Heart right ventricle (tissue), 16 donors: ENCODE measurements around the gene LSM14A. TPM values are rescaled to one million over a fixed set of nuclear protein-coding genes. Genes with fewer than 3 reads are reported as not detected.
"Not testable (repeated sequence)": the region's sequence is repeated elsewhere in the genome, so short reads cannot be mapped to it uniquely, and the experiment has no call there.

Experiments used
- ATAC-seq, 8 donors: fragments of 200-7000 bp; cut with Tn5 transposase; one replicate each; pipeline ENCODE4 v1.9.1; 2020; ENCODE audit warnings: mild to moderate bottlenecking in 8 of 8, moderate library complexity in 8 of 8, moderate number of reproducible peaks in 1 of 8
- DNase-seq, 2 donors: peaks; one replicate each; pipeline ENCODE4 v3.0.0-alpha.2; 2020
- H3K27ac ChIP-seq, 10 donors: fragments of 200-600 bp; sonication (generic) in 2 of 10; one replicate each; pipeline versions ENCODE4 v1.5.0 to v1.8.0; 2020 to 2022; ENCODE audit warnings: mild to moderate bottlenecking in 3 of 10
- H3K27me3 ChIP-seq, 7 donors: fragments of 200-600 bp; one replicate each; pipeline ENCODE4 v1.8.0; 2021 to 2022; ENCODE audit warnings: mild to moderate bottlenecking in 2 of 7
- H3K36me3 ChIP-seq, 9 donors: fragments of 200-600 bp; sonication (generic) in 1 of 9; one replicate each; pipeline versions ENCODE4 v1.5.0 to v1.8.0; 2020 to 2022; ENCODE audit warnings: mild to moderate bottlenecking in 2 of 9
- H3K4me1 ChIP-seq, 9 donors: fragments of 200-600 bp; sonication (generic) in 1 of 9; one replicate each; pipeline versions ENCODE4 v1.5.0 to v1.8.0; 2020 to 2022; ENCODE audit warnings: mild to moderate bottlenecking in 4 of 9
- H3K4me3 ChIP-seq, 10 donors: fragments of 200-600 bp; sonication (generic) in 2 of 10; one replicate each; pipeline versions ENCODE4 v1.5.0 to v1.8.0; 2020 to 2022; ENCODE audit warnings: mild to moderate bottlenecking in 7 of 10, moderate library complexity in 2 of 10
- H3K9me3 ChIP-seq, 11 donors: fragments of 200-600 bp in 10 of 11; sonication (generic) in 2 of 11; one replicate each; pipeline versions ENCODE4 v1.5.0 to v1.8.0; 2013 to 2022; ENCODE audit warnings: mild to moderate bottlenecking in 2 of 11, control low read depth in 1 of 11, moderate library complexity in 1 of 11
- WGBS, 2 donors: extraction: QIAGEN DNeasy Blood & Tissue Kit; methylation state at CpG; one replicate each; pipeline ENCODE4 v1.1.7; 2013; ENCODE audit warnings: inconsistent platforms in 1 of 2; 5-methylcytosine and 5-hydroxymethylcytosine counted together
- intact Hi-C, 10 donors: fragments of 100-400 bp; cut with DNase I; formaldehyde crosslinking; loops; one replicate each; pipeline versions ENCODE4 v1.11.1 to v1.14.2; 2022
- polyA plus RNA-seq, 2 donors: library from polyadenylated mRNA; stranded (reverse); fragments of 200-250 nt; gene quantifications; one replicate each; pipeline ENCODE4 v1.2.3, GENCODE V29; 2013
- total RNA-seq, 10 donors: library from RNA; stranded (reverse); fragmentation: NEBNext Ultra II Directional in 3 of 10; extraction: Animal tissue kit (Norgen Biotek cat#: 25700) in 3 of 10; gene quantifications; one replicate each; pipeline versions ENCODE4 v1.2.1 to v1.2.4, GENCODE V29; 2021 to 2023
- TF ChIP-seq, protein P1 (sequence below), 9 donors: fragments of 200-600 bp; sonication (generic) in 2 of 9; IDR thresholded peaks; one replicate each; pipeline versions ENCODE4 v1.5.0 to v1.8.0; 2021 to 2022; ENCODE audit warnings: antibody characterized with exemption in 9 of 9, mild to moderate bottlenecking in 5 of 9, moderate library complexity in 1 of 9
- donor health status: Arrhythmogenic right ventricular cardiomyopathy.
- donor health status: ischemic (EF 13 %, LVEDD 7.1; RV severe dilation, severe dysfunction).
- donor health status: healthy with polysubstance abuse.
- donor health status: DM: no; HTN: yes; CAD: no.
- donor health status: DM: no; HTN: no; CAD: no.
- donor health status: ischemic (EF 25% LVEDD 6.9; RV normal size, moderate dysfunction).
- donor health status: ischemic (EF 25% LVEDD 5.7; RV mildly dilated, moderate dysfunction).
- donor health status: healthy.
- donor health status: DM: yes; HTN: yes; CAD: no.
- donor health status: Ischemic cardiomyopathy.
- donor health status: ischemic (EF 35%, LVEDD 5.7; RV mildly dilated, moderate dysfunction).
- donor health status: nonischemic (EF 11% LVEDD 7.7; RV severe dilation, severe dysfunction).
- donor health status: DM: yes; HTN: yes; CAD: no.
- donor health status: PGD.
- donor health status: ischemic (EF 29% LVEDD 5.4; RV normal size, mild dysfunction).
- donor health status: nonischemic (EF 23%, LVEDD 6.1; RV moderate dilation, normal function).

The LSM14A gene
- total and polyA plus RNA-seq, 12 donors, result 44.7 to 78.0 (median 66.1) TPM

DNA sequence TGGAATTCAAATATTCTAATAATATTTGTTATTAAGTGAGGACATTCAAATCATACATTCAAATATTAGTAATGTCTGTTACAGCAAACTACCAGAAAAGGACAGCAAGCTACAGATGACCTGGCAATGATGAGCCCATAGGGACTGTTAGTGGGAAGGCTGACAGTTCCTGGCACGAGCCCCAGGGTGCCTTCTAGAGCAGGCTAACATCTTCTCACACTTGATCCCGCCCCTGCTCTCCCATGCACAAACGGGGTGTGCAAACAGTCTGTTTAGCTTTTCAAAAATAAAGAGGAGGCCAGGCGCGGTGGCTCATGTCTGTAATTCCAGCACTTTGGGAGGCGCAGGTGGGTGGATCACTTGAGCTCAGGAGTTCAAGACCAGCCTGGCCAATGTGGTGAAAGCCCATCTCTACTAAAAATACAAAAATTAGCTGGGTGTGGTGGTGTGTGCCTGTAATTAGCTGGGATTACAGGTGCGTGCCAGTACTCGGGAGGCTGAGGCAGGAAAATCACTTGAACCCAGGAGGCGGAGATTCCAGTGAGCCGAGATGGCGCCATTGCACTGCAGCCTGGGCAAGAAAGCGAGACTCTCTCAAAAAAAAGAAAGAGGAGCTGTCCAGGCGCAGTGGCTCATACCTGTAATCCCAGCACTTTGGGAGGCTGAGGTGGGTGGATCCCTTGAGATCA is 72.5 kb downstream of the LSM14A start:
- ATAC-seq (peak in 4 of 8 donors; percentile 42 to 58 (median 52)), DNase-seq (peak in 1 of 2 donors; percentile 31)
- intact Hi-C loops, result loop anchor here in 1 of 10 donors (10.0 kb wide), 1 partner anchor 90 kb away; no protein-coding TSS in a partner anchor

GRCh38 chr19:34246340-34246739 is 74.0 kb downstream of the LSM14A start:
- Histone ChIP-seq H3K36me3 (no peaks in the 10 kb centered on the region), H3K9me3 (no peaks in the 10 kb centered on the region), H3K4me1 (peaks cover 0 to 18% (median 5%) of the 10 kb centered on the region in 9 donors), H3K27ac (no peak overlapping the region), H3K4me3 (no peak overlapping the region), H3K27me3 (no peaks in the 10 kb centered on the region)
- WGBS, 2 donors, result 77% methylated on average over 4 of the region's 4 CpGs
- ATAC-seq (no peak), DNase-seq (no peak)
- TF ChIP-seq, protein P1, sequence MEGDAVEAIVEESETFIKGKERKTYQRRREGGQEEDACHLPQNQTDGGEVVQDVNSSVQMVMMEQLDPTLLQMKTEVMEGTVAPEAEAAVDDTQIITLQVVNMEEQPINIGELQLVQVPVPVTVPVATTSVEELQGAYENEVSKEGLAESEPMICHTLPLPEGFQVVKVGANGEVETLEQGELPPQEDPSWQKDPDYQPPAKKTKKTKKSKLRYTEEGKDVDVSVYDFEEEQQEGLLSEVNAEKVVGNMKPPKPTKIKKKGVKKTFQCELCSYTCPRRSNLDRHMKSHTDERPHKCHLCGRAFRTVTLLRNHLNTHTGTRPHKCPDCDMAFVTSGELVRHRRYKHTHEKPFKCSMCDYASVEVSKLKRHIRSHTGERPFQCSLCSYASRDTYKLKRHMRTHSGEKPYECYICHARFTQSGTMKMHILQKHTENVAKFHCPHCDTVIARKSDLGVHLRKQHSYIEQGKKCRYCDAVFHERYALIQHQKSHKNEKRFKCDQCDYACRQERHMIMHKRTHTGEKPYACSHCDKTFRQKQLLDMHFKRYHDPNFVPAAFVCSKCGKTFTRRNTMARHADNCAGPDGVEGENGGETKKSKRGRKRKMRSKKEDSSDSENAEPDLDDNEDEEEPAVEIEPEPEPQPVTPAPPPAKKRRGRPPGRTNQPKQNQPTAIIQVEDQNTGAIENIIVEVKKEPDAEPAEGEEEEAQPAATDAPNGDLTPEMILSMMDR (IDR thresholded peaks at IDR 0.05), result no peak
- intact Hi-C loops, result loop anchor here in 1 of 10 donors (10.0 kb wide), 1 partner anchor 88 kb away; no protein-coding TSS in a partner anchor

More for the DNA sequence above, 72.5 kb downstream of the LSM14A start:
- Histone ChIP-seq H3K27ac (no peak overlapping the region), H3K4me3 (no peak overlapping the region), H3K27me3 (no peaks in the 10 kb centered on the region), H3K36me3 (no peaks in the 10 kb centered on the region), H3K9me3 (no peaks in the 10 kb centered on the region), H3K4me1 (peaks cover 0 to 18% (median 5%) of the 10 kb centered on the region in 9 donors)
- 79 to 81% methylated on average over 13 of the region's 13 CpGs for WGBS, 2 donors
- TF ChIP-seq, protein P1 (IDR thresholded peaks at IDR 0.05), result no peak

DNA sequence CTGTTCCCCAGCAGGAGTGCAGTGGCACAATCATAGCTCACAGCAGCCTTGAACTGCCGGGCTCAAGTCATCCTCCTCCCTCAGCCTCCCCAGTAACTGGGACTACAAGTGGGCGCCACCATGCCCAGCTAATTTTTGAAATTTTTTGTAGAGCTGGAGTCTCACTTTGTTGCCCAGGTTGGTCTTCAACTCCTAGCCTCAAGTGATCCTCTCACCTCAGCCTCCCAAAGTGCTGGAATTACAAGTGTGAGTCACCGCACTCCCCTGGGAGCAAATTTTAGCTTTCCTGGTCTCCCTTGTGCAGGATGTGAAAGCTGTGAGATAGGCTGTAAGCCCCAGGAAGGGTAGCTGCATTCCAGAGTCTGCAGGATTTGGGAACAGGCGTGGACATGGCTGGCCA is 76.6 kb downstream of the LSM14A start:
- Histone ChIP-seq H3K4me3 (no peak overlapping the region), H3K27me3 (no peaks in the 10 kb centered on the region), H3K27ac (no peak overlapping the region), H3K36me3 (no peaks in the 10 kb centered on the region), H3K4me1 (peaks cover 0 to 18% (median 7%) of the 10 kb centered on the region in 9 donors), H3K9me3 (no peaks in the 10 kb centered on the region)
- ATAC-seq (no peak), DNase-seq (no peak)
- intact Hi-C loops, result loop anchor here in 1 of 10 donors (10.0 kb wide), 1 partner anchor 86 kb away; no protein-coding TSS in a partner anchor
- TF ChIP-seq, protein P1 (IDR thresholded peaks at IDR 0.05), result no peak
- WGBS, 2 donors, result 81 to 91% methylated on average over 4 of the region's 4 CpGs

DNA sequence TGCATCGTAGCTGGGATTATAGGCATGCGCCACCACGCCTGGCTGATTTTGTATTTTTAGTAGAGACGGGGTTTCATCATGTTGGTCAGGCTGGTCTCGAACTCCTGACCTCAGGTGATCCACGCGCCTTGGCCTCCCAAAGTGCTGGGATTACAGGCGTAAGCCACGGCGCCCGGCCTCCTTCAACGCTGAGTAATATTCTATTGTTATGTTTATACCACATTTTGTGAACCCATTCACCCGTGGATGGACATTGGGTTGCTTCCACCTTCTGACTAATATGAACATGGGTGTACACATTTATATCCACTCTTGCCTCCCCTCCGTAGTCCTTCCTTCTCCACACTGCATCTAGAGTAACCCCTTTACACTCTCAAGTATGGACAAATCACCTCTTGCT is 80.9 kb downstream of the LSM14A start:
- H3K27ac ChIP-seq, H3K36me3 ChIP-seq, DNase-seq, H3K9me3 ChIP-seq, ATAC-seq, H3K4me3 ChIP-seq: not testable (repeated sequence)
- intact Hi-C loops, result loop anchor here in 2 of 10 donors (5.0 to 10.0 kb wide), 2 partner anchors 82 to 84 kb away; no protein-coding TSS in a partner anchor
- 95 to 96% methylated on average over 14 of the region's 14 CpGs for WGBS, 2 donors
- H3K27me3 ChIP-seq, result peaks cover 0 to 17% (median 0%) of the 10 kb centered on the region in 7 donors
- H3K4me1 ChIP-seq, result peaks cover 0 to 34% (median 23%) of the 10 kb centered on the region in 9 donors

- Histone ChIP-seq H3K4me3 (peak overlapping the region; percentile 78 to 100 (median 96)), H3K4me1 (peaks cover 0 to 34% (median 23%) of the 10 kb centered on the region in 9 donors), H3K27ac (peak overlapping the region in 9 of 10 donors; percentile 92 to 100 (median 97)), H3K27me3 (peaks cover 0 to 17% (median 0%) of the 10 kb centered on the region in 7 donors)
- WGBS, 2 donors, result 68 to 72% methylated on average over 17 of the region's 17 CpGs
- intact Hi-C loops, result loop anchor here in 2 of 10 donors (5.0 to 10.0 kb wide), 2 partner anchors 81 to 84 kb away; no protein-coding TSS in a partner anchor
- ATAC-seq, DNase-seq, H3K36me3 ChIP-seq, H3K9me3 ChIP-seq: not testable (repeated sequence)
These were observed 81.4 kb downstream of the LSM14A start for GRCh38 chr19:34253681-34254045.
